Brain microvascular endothelial cell (primary cell): ENCODE data around the gene GPR82.

Source experiments
- DNase-seq: peaks from one replicate; pipeline ENCODE4 v3.0.0-alpha.2; 2020
- H3K27ac ChIP-seq: fragments of 250-450 bp; sonication (Bioruptor Pico); 2 replicates; pipeline ENCODE4 v1.5.1; 2020; ENCODE audit warnings: mild to moderate bottlenecking, moderate library complexity
- H3K27me3 ChIP-seq: fragments of 250-450 bp; sonication (Bioruptor Pico); replicated peaks from 2 replicates; pipeline ENCODE4 v1.5.1; 2020; ENCODE audit warnings: mild to moderate bottlenecking
- H3K36me3 ChIP-seq: fragments of 250-450 bp; sonication (Bioruptor Pico); replicated peaks from 2 replicates; pipeline ENCODE4 v1.5.1; 2020; ENCODE audit warnings: mild to moderate bottlenecking
- H3K4me3 ChIP-seq: 2 replicates; pipeline ENCODE4 v1.5.1; 2011; ENCODE audit warnings: low read depth, mild to moderate bottlenecking, control low read depth, low read length, moderate library complexity
- CTCF ChIP-seq: IDR thresholded peaks from 2 replicates; pipeline ENCODE4 v1.5.1; 2011; ENCODE audit warnings: low read depth, mild to moderate bottlenecking, moderate library complexity, low read length, control low read depth, inconsistent platforms; ENCODE audit errors: missing control alignments
- in situ Hi-C: cut with HindIII; loops from 2 replicates; pipeline ENCODE4 v1.10.0; 2017; ENCODE audit warnings: low sequenced_read_pairs, low pct_ligation_motif_present

Gene GPR82

GRCh38 chrX:41722214-41722613, 1.8 kb upstream of the GPR82 start:
- no peak overlapping the region for H3K4me3 ChIP-seq
- in situ Hi-C loops: no loop called here
- no peak for DNase-seq
- no peaks in the 10 kb centered on the region for H3K36me3 ChIP-seq
- H3K27me3 ChIP-seq: no peaks in the 10 kb centered on the region
- TF ChIP-seq CTCF: no peak
- no peak overlapping the region for H3K27ac ChIP-seq

GRCh38 chrX:41722816-41723618, 964 bp upstream of the GPR82 start:
- TF ChIP-seq CTCF: no peak
- peak; percentile 12 for DNase-seq
- Histone ChIP-seq H3K27ac (no peak overlapping the region), H3K27me3 (no peaks in the 10 kb centered on the region), H3K36me3 (no peaks in the 10 kb centered on the region), H3K4me3 (no peak overlapping the region)
- in situ Hi-C loops: no loop called here

- Histone ChIP-seq H3K27me3 (no peaks in the 10 kb centered on the region), H3K4me3 (no peak overlapping the region), H3K36me3 (no peaks in the 10 kb centered on the region), H3K27ac (no peak overlapping the region)
- in situ Hi-C loops: no loop called here
- DNase-seq: no peak
- TF ChIP-seq CTCF: no peak
Observed at GRCh38 chrX:41728125-41728524, 4.1 kb downstream of the GPR82 start.

GRCh38 chrX:41730081-41730480, 6.1 kb downstream of the GPR82 start:
- in situ Hi-C loops: no loop called here
- no peak overlapping the region for H3K27ac ChIP-seq
- H3K36me3 ChIP-seq: no peaks in the 10 kb centered on the region
- DNase-seq: no peak
- no peak for TF ChIP-seq CTCF
- no peaks in the 10 kb centered on the region for H3K27me3 ChIP-seq
- no peak overlapping the region for H3K4me3 ChIP-seq

GRCh38 chrX:41732260-41732659, 8.3 kb downstream of the GPR82 start:
- no peak for TF ChIP-seq CTCF
- in situ Hi-C loops: no loop called here

GRCh38 chrX:41733939-41734338, 10.0 kb downstream of the GPR82 start:
- Histone ChIP-seq H3K27ac (no peak overlapping the region), H3K4me3 (no peak overlapping the region), H3K27me3 (no peaks in the 10 kb centered on the region), H3K36me3 (no peaks in the 10 kb centered on the region)
- in situ Hi-C loops: no loop called here
- no peak for TF ChIP-seq CTCF
- no peak for DNase-seq

More at GRCh38 chrX:41732260-41732659, 8.3 kb downstream of the GPR82 start:
- Histone ChIP-seq H3K27ac (no peak overlapping the region), H3K27me3 (no peaks in the 10 kb centered on the region), H3K4me3 (no peak overlapping the region), H3K36me3 (no peaks in the 10 kb centered on the region)
- DNase-seq: no peak
